ENCODE data around the gene SYCP3.
A peak's percentile ranks its signal among the peaks of the same experiment; 100 is the strongest.
"Not testable (repeated sequence)": the region's sequence is repeated elsewhere in the genome, so short reads cannot be mapped to it uniquely, and the experiment has no call there.

The SYCP3 gene

DNA sequence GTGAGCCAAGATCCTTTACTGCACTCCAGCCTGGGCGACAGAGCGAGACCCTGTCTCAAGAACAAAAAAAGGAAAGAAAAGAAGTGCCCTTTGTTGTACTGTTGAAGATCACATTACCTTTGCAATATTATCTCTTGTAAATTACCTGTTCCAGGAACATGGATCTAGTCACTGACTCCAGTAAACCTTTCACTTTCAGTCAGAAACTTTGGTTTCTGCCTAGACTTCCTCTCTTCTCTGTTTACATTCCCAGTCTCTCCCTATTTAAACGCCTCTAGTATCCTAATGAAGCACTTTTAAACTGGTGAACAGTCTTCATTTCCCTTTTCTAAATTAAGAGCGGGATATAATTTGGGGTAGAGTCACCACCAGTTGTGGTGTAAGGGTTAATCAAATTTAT lies 29.0 kb downstream of the SYCP3 start:
- DNase-seq, result no peak

DNA sequence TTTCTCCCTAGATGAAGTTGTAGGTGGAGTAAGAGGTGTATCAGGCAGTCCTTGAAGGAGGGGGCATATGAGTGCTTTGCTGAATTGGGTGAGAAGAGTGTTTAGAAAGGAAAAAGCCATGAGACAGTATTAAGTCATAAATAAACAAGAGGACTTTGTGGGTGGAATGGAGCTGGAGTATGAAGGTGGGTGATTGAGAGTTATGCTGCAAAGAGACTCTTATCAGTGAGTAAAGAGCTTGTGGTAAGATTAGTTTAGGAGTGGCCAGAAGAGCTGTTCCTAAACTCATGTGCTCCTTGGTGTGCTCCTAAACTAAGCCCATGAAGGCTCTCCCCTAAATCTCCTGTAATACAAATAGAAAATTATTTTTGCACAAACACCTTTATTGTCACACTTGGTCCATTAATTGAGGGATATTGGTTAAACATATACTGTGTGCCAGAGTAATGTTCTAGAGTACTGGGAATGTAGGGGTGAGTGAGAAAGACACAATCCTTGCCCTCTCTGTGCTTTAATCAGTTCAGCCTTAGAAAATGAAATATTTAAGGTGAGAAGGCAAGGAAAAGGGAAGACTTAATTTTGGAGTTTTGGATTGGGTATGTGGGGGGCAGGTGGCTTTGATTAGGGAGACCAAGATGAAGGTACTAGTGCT lies 32.0 kb downstream of the SYCP3 start:
- DNase-seq, result no peak

DNA sequence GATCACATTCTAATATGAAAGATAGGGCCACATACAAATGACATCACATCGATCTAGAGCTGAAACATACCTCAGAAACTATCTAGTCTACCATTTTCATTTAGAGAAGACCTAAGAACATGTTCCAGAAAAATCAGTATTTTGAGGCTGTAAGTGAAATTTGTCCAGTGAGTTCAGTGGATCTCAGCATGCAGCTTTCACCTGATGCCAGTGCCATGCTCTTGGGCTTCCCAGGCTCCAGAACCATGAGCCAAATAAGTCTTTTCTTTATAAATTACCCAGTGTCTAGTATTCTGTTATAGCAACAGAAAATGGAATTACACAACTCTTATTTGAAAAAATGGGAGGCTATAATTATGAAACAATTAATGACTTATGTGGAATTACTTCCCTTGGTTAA lies 32.9 kb downstream of the SYCP3 start:
- DNase-seq, result no peak

DNA sequence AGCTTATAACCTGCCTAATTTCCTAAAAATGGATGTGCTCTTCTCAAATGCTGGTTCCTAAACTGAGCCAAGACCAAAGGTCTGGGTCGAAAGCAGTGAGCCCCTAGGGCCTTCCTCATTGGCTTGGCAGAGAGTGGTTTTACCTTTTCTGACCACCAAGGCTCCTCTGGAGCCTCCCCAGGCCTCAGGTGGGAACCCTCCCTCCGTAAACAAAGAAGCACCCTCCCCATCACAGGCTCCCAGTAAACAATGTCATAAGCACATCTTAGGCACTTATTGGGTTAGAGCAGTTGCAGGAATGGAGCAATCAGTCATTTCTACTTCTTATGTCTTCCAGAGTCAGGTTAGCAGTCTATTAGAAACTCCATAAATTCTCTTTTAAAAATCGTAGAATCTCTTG lies 35.8 kb downstream of the SYCP3 start:
- no peak for DNase-seq

DNA sequence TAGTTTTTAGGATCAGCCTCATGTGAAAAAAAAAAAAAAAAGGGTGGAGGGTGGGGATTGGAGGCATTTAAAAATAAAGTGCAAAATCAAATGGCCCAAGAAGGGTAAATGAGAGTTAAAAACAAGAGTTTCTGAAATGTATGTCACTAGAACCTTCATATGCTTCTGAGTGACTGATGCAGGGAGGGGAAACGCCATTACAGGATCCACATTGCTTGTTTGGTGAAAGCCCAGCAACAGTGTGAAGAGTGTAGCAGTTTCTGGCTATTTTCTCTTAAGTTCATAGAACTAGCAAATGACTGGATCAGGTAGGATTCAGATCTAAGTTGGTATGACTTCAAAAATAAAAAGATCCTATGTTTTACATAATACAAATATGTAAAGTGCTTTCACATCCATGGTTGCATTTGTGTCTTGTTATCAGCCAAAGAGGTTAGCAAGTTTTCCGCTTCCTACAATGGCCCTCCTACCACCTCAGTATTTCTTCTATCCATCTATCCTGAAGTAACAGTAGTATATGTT lies 38.9 kb downstream of the SYCP3 start:
- DNase-seq, result no peak

DNA sequence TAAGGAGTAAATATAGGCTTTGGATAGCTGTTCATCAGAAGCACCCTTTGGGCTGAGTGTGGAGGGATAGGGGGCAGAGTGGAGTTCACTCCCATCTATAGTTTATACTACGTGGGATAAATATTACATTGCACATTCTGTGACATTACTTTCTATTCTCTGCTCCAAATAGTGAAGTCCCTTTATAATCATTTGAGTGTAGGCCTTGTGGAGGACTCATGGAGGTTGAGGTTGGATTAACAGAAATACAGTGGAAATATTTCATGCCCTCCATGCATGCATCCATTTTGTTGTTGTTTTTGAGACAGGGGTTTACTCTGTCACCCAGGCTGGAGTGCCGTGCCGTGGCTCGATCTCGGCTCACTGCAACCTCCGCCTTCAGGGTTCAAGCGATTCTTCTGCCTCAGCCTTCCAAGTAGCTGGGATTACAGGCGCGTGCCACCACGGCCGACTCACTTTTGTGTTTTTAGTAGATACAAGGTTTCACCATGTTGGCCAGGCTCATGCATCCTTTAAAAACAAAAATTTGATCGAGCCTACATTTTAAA lies 40.4 kb downstream of the SYCP3 start:
- peak; percentile 34 for DNase-seq

DNA sequence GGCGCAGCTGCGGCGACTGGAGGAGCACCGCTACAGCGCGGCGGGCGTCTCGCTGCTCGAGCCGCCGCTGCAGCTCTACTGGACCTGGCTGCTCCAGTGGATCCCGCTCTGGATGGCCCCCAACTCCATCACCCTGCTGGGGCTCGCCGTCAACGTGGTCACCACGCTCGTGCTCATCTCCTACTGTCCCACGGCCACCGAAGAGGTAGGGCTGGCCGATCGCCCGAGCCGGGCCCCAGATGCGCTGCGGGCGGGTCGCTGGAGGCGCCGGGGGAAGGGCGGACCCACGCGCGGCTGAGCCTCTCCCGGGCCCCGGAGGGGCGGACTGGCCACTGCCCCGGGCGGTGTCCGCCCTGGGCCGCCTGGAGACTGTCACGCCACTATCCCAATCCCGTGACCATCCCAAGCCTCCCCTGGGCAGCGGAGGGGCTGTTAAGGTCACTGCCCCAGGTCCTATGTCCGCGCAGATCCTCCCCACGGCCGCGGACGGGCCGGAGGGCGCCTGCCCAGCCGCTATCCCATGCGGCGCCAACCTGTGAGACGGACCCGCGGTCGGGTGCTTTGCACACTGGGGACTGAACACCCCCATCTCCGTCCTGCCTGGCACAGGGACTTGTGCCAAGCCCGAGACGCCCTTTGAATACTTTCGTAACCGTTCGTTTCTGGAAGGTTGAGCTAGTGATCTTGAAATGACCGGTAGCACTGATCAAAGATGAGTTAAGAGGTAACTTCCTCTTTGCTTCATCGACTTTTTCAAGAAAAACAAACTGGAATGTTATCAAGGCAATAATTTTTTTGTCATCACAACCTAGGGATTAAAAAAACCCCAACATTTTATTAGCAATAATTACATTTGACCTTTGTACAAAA lies 41.1 kb downstream of the SYCP3 start:
- DNase-seq, result peak; percentile 2

DNA sequence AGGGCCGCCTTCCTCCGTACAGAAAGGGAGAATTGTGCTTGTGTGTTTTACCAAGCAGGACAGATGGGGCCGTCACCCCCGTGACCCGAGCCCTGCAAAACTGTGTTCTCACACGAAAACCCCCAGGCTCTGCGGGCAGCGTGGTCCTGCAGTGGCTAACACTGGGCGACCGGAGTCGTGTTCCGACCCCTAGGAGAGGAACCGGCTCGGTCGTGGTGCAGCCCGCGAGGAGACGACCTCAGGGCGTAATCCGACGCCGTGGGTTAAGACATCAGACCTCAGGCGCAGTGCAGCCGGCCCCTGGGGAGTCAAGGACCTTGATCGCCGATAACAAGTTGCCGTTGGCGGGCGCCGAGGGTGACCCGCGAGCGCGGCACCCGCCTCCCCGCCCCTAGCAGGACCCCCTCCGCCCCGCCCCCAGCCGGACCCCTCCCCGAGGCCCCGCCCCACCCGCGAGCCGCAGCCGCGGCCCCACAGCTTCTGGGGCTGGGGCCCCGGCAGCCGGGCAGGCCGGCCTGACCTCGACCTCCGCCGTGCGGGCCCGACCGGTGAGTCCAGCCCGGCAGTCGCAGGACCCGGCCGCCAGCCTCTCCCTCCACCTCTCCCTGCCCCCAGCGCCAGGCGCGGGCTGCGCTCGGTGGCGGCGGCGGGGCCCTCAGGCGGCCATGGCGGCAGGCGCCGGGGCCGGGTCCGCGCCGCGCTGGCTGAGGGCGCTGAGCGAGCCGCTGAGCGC lies 41.9 kb downstream of the SYCP3 start, which contains the start of gene CHPT1:
Gene CHPT1 (plus strand): TSS at position 444 of the 733 bp plus-strand sequence. CDS start 222 bp downstream, at position 666.
- DNase-seq, result peak; percentile 50

DNA sequence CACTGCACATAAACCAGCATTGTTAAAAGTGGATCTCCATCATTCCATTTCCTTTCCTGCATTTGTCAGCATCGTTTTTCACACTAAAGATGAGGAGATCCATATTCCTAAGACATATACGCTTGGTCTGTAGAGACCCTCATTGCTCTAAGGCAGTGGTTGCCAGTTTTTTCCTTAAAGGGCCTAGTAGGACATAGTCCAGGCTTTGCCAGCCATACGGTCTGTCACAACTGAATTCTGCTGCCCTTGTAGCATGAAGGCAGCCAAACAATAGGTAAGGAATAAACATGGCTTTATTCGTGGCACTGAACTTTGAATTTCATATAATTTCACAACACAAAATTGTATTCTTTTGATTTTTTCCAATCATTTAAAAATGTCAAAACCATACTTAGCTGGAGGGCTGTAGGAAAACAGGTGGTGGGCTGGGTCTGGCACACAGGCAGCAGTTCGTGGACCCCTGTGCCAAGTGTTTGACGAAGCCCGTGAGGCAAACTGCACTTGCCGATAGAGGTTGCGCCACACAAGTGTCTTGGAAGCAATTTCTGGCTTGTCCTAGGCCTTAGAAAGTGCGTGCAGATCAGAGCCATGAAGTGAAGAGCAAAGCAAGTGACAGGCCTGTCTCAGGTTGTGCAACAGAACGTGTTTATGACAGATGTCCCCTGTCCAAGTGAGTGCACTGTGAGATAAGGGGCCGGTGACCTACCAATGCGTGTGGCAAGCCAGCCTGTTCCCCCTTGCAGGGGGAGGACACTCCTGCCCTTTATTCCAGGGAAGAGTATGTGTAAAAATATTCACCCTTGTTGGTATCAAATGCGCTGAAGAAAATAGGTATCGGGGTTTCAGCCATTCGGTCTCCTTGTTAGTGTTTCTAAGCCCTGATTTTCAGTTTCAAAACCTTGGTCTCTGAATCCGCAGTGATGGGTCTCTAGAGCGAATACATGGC lies 42.7 kb downstream of the SYCP3 start:
- no peak for DNase-seq

DNA sequence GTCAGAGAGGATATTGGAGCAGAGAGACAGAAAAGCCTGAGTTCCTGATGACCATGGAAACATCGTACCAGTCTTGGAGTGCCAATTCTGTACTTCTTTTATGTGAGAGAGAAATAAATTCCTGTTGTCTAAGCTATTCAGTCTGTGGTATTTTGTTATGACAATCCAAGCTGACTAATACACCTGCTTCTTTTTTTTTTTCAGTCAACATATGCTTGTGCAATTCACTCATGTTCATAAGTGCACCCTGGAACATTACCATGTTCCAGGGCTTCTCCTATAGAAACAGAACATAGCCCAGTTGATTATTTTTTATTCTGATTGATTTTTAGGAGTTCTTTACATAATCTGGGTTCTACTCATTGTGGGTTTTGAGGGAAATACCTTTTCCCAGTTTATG lies 43.6 kb downstream of the SYCP3 start:
- no peak for DNase-seq

DNA sequence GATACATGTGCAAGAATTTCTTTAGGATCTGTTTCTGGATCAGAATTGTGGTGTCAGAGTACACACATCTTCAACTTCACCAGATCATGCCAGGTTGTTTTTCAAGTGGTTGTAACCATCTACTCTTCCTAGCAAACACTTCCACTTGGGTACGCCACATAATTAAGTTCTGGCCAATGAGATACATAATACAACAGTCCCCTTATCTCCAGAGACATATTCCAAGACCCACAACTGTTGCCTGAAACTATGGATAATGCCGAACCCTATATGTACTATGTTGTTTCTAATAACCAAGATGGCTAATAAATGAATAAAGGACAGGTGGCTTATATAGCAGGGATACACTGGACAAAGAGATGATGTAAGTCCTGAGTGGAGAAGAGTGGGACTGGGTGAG lies 44.3 kb downstream of the SYCP3 start:
- no peak for DNase-seq

DNA sequence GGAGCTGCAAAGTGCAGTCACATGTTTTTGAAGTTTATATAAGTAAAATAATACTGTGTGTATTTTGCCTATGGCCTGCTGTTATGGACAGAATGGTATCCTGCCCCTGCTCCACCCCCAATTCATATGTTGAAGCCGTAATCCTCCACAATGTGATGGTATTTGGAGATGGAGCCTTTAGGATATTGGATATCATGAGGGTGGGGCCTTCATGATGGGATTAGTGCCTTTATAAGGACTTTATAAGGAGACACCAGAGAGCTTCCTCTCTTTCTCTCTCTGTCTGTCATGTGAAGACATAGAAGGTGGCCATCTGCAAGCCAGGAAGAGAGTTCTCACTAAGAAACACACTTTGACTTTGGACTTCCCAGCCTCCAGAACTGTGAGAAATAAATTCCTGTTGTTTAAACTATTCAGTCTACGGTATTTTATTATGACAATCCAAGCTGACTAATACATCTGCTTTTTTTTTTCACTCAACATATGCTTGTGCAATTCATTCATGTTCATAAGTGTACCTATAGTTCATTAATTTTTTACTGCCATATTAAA lies 44.9 kb downstream of the SYCP3 start:
- DNase-seq, result no peak

DNA sequence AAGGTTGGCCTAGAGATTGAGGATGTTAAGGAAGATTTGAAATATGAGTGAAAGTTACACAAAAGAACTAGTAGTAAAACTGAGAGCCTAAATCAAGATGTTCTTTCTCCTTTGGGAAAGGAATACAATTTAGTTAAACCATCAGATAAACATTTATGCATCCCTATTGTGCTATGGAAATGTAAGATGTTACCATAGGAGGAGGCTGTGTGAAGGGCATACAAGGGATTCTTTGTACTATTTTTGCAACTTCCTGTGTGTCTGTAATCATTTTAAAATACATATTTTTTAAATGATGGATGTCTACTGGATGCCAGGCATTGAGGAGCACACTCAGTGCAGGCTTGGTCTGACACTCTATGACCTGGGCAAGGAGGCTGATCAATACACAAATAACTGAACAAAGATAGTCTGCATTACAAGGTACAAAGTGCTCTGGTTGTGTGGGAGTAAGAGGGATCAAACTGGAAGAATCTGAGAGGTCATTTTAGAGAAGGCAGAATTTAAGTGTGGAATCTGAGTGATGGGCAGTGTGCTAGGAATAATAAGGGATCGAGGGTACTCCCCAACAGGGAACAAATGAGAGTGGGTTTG lies 47.7 kb downstream of the SYCP3 start:
- no peak for DNase-seq

DNA sequence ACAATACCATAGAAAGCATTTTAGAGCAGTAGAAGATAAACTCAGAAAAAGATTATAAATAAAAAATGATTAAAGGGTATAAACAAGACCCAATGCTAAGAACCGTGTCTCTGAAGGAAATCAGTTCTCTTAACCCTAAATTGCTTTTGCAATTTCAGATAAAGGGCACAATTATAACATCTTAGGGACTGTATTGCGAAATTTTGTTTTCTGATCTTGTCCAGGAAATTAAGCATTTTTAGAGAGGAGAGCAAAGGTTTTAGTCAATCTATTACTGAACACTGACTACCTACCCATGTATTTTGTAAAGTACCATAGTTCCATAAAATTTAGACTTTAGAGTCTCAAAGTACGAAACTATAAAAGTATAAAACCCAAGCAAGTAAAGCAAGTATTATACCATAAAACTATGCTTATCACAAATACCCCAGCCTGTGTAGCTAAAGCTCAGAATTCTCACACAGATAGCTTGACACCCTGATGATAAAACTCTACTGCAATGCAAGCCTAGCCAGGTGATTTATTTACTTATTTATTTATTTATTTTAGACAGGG lies 48.6 kb downstream of the SYCP3 start:
- no peak for DNase-seq

DNA sequence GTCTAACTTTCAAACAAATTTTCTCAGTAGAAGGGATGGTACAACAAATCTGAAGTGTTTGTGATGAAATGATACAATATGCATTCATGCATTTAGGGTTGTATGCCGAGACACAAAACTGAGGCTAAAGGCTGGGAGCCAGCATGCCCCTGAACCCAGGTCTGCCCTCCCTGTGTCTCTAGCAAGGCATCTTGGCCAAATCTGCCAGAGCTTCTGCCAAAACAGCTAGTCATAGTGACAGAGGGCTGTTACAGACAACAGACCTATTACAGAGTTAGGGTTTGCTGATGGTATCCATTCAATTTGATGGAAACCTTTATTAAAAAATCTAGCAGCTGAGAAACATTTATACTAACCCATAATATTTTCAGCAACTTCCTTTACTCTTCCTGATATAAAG lies 53.1 kb downstream of the SYCP3 start:
- DNase-seq, result no peak

DNA sequence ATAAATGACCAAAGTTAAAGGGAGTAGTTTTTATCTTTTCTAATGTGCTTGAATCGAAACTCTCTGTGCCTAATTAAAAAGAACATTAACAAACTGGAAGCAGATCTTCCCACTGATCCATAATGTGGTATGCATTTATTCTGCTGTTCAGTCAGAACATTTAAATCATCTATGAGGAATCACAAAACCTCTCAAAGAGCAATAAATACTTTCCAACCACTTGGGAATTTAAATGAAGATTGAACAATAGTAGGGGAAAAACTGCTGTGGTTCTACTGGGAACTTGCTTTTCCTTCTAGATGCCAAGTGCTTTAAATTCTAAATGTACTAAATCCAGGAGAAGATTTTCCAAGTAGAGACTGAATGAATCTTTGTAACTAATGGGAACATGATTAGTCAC lies 54.2 kb downstream of the SYCP3 start:
- DNase-seq, result no peak

DNA sequence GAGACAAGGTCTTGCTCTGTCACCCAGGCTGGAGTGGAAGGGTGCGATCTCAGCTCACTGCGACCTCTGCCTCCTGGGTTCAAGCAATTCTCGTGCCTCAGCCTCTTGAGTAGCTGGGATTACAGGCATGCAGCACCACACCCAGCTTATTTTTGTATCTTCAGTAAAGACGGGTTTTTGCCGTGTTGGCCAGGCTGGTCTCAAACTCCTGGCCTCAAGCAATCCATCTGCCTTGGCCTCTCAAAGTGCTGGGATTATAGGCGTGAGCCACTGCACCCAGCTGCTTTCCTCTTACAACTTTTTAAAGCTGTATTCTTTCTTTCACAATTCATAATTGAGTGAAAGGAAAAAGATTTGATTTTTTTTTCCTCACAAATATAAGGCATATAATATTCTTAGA lies 57.6 kb downstream of the SYCP3 start:
- DNase-seq, result not testable (repeated sequence)

DNA sequence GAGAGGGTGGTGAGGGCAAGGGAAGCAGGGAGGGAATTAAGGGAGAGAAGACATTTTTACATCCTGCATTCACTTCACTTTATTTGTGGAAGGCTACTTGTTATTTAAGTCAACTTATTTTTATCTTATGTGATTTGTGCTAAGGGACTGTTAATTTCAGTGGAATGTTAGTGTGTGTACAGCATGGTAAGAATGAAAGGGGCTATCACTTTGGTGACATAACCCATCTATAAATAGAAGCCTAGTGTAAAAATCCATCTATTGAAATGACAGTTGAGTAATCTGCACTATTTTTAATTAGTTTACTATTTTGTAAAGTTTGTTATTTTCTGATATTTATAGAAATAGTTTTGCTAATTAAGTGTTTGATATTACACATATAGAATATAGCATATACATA lies 58.6 kb downstream of the SYCP3 start:
- DNase-seq, result no peak

DNA sequence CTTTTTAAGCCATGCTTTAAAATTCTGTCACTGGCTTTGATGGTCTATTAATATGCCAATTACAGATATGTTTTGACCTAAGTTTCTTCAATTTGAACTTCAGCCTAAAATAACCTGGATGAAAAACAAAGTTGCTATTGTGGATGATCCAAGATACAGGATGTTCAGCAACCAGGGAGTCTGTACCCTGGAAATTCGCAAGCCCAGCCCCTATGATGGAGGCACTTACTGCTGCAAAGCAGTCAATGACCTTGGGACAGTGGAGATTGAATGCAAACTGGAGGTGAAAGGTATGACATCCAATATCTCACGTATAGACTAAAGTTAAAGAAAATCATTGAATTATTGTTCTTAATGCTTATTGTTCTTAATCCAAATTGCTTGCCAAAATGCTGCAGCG lies 59.0 kb downstream of the SYCP3 start:
- DNase-seq, result no peak
